ENCODE measurements around the gene CD36. TPM values are rescaled to one million over a fixed set of nuclear protein-coding genes. Genes with fewer than 3 reads are reported as not detected.
A peak's percentile ranks its signal among the peaks of the same experiment; 100 is the strongest.

Gene CD36
- polyA plus RNA-seq, 1 donor = 84.9 TPM

DNA sequence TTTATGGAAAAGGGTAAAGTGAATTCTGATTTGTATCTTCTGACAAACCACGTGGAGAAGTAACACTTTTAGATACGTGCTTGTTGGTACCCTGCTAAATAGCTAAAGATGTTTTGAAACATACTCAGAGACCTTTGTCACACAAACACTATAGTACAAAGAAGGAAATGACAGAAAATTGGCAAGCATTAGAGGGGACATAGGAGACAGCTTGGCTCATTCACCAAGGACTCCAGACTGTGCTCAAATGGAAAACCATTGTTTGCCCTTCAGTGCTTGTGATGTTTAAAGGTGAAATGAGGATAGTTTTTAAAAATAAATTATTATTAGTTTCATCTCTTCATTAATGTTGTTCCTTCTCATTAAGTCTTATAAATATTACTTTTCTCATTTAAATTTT lies 34.0 kb upstream of the CD36 start:
- WGBS (ENCODE audit: insufficient coverage, low lambda C conversion rate) = no CpG with 5 or more reads among the region's 2 CpGs
- Histone ChIP-seq H3K4me1 (ENCODE audit: control insufficient read depth, insufficient read depth, low read length) (peaks cover 21% of the 10 kb centered on the region), H3K27me3 (ENCODE audit: control insufficient read depth, insufficient read depth, low read length) (no peaks in the 10 kb centered on the region), H3K4me3 (ENCODE audit: low read length) (no peak overlapping the region), H3K9me3 (ENCODE audit: control insufficient read depth, low read depth, low read length) (no peaks in the 10 kb centered on the region), H3K27ac (ENCODE audit: low read length) (no peak overlapping the region), H3K36me3 (ENCODE audit: control insufficient read depth, insufficient read depth, low read length) (no peaks in the 10 kb centered on the region)
- no peak for DNase-seq

DNA sequence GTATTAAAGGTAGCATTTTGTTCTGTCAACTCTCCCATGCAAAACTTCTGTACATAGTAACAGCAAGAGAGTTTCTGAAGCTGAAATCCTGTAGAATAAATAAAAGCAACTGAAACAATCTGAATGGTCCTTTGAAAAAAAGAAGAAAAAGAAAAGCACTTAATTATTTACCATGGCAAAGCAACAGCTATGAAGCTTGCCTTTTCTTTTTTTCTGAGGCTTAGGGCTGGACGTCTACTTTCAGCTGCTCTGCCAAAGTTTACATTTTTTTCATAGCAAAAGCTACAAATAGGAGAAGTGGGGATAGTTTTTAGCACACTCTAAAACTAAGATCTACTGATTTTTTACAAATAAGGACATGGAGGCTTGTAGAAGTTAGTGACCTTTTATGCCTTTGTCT lies 31.3 kb upstream of the CD36 start:
- Histone ChIP-seq H3K4me1 (ENCODE audit: control insufficient read depth, insufficient read depth, low read length) (peaks cover 35% of the 10 kb centered on the region), H3K36me3 (ENCODE audit: control insufficient read depth, insufficient read depth, low read length) (no peaks in the 10 kb centered on the region), H3K27ac (ENCODE audit: low read length) (no peak overlapping the region), H3K4me3 (ENCODE audit: low read length) (no peak overlapping the region), H3K27me3 (ENCODE audit: control insufficient read depth, insufficient read depth, low read length) (no peaks in the 10 kb centered on the region), H3K9me3 (ENCODE audit: control insufficient read depth, low read depth, low read length) (no peaks in the 10 kb centered on the region)
- WGBS (ENCODE audit: insufficient coverage, low lambda C conversion rate) = 40% methylated on average over 1 of the region's 1 CpG
- DNase-seq = no peak

DNA sequence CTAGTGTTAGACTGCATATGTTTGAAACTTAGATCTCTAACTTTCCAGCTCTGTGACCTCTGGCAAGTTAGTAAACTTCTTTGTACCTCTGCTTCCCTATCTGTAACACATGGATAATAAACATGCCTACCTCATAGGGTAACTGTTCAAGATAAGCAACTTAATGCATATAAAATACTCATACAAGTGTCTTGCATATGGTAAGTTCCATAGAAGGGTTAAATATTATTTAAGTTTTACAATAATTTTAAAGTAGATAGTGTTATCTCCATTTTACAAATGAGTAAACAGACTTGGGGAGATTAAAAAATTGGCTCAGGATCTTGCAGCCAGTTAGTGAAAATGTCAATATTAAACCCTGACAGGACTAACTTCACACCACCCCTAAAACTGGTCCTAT lies 30.1 kb upstream of the CD36 start:
- DNase-seq = peak; percentile 19 to 54
- Histone ChIP-seq H3K4me3 (ENCODE audit: low read length) (no peak overlapping the region), H3K27ac (ENCODE audit: low read length) (no peak overlapping the region), H3K4me1 (ENCODE audit: control insufficient read depth, insufficient read depth, low read length) (peaks cover 35% of the 10 kb centered on the region), H3K27me3 (ENCODE audit: control insufficient read depth, insufficient read depth, low read length) (no peaks in the 10 kb centered on the region), H3K36me3 (ENCODE audit: control insufficient read depth, insufficient read depth, low read length) (no peaks in the 10 kb centered on the region), H3K9me3 (ENCODE audit: control insufficient read depth, low read depth, low read length) (no peaks in the 10 kb centered on the region)

DNA sequence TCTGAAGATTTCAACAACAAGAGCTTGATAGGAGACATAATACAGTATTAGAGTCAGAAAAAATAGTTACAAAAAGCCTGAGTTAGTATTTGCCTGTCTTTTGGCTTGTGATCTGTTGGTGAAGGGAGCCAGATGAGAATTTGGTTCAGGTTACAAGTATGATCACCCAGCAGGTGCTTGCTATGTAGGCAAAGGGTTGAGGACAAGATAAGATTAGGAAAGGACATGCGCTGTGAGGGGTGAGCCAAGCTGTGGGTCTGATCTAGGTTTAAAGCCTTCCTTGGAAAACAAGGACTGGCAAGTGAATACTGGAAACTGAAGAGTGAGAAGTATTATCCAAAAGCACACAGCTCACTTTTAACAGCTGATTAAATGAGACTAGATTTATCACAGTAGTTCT lies 28.7 kb upstream of the CD36 start:
- Histone ChIP-seq H3K4me1 (ENCODE audit: control insufficient read depth, insufficient read depth, low read length) (peaks cover 35% of the 10 kb centered on the region), H3K9me3 (ENCODE audit: control insufficient read depth, low read depth, low read length) (no peaks in the 10 kb centered on the region), H3K27me3 (ENCODE audit: control insufficient read depth, insufficient read depth, low read length) (no peaks in the 10 kb centered on the region), H3K36me3 (ENCODE audit: control insufficient read depth, insufficient read depth, low read length) (no peaks in the 10 kb centered on the region), H3K27ac (ENCODE audit: low read length) (no peak overlapping the region), H3K4me3 (ENCODE audit: low read length) (no peak overlapping the region)
- DNase-seq = no peak
- no CpG with 5 or more reads among the region's 1 CpG for WGBS (ENCODE audit: insufficient coverage, low lambda C conversion rate)

DNA sequence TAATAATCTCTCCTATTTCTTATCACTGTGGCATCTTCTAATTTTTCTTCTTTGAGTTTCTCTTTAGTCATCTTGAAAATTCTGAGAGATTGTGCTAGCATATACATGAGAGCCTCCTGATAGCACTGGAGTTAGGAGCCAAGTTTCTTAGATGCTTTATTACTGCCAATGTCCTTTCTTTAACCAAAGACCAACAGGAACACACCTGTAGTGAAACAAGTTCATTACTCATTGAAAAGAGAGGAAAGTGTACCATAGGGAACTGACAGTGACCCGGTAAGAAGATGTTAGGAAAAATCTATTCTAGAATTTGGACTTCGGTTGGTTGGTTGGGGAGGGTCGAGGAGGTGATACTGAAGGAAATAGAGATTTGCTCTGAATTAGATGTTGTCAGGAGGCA lies 27.1 kb upstream of the CD36 start:
- DNase-seq = no peak
- Histone ChIP-seq H3K4me3 (ENCODE audit: low read length) (no peak overlapping the region), H3K9me3 (ENCODE audit: control insufficient read depth, low read depth, low read length) (no peaks in the 10 kb centered on the region), H3K36me3 (ENCODE audit: control insufficient read depth, insufficient read depth, low read length) (no peaks in the 10 kb centered on the region), H3K4me1 (ENCODE audit: control insufficient read depth, insufficient read depth, low read length) (peaks cover 33% of the 10 kb centered on the region), H3K27me3 (ENCODE audit: control insufficient read depth, insufficient read depth, low read length) (no peaks in the 10 kb centered on the region), H3K27ac (ENCODE audit: low read length) (peak overlapping the region; percentile 11)
- 40% methylated on average over 1 of the region's 3 CpGs for WGBS (ENCODE audit: insufficient coverage, low lambda C conversion rate)

DNA sequence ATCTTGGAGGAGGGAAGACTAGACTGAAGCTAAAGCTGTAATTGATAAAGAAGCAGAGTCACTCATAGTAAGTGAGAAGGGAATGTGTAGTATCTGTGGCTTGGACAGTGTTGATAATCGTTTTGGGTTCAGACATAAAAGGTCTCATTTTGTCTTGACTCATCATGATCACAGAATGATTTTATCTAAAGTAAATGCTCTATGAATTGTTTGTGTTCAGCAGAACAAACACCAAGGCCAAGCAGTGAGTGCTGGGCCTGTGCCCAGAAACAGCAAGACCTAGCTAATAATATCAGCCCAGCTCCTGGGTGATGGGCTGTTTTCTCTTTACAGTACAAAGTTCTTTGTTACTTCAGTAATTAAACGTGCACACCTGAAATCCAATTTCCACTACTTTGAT lies 26.7 kb upstream of the CD36 start:
- peak overlapping the region; percentile 11 for H3K27ac ChIP-seq (ENCODE audit: low read length)

DNA sequence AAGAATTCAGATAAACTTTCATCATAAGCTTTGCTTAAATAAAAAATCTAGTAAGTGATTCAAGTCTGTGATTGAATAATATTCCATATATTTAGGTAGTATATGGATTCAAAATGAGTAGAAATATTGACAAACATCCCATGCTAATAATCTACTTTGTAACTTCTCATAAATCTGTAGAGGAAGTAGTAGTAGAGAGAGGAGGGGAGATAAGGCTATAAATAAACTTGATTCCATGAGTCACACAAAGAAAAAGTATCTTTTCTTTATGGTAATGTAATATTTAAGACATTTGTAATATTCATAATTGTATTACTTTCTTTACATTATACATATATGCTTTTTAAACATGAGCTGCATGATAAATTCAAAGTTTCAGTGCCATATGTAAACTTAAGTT lies 25.6 kb upstream of the CD36 start:
- Histone ChIP-seq H3K36me3 (ENCODE audit: control insufficient read depth, insufficient read depth, low read length) (no peaks in the 10 kb centered on the region), H3K9me3 (ENCODE audit: control insufficient read depth, low read depth, low read length) (no peaks in the 10 kb centered on the region), H3K27ac (ENCODE audit: low read length) (no peak overlapping the region), H3K27me3 (ENCODE audit: control insufficient read depth, insufficient read depth, low read length) (no peaks in the 10 kb centered on the region), H3K4me3 (ENCODE audit: low read length) (no peak overlapping the region), H3K4me1 (ENCODE audit: control insufficient read depth, insufficient read depth, low read length) (peaks cover 18% of the 10 kb centered on the region)
- DNase-seq = no peak

More for the DNA sequence above, 26.7 kb upstream of the CD36 start:
- WGBS (ENCODE audit: insufficient coverage, low lambda C conversion rate) = no CpG with 5 or more reads among the region's 2 CpGs
- Histone ChIP-seq H3K36me3 (ENCODE audit: control insufficient read depth, insufficient read depth, low read length) (no peaks in the 10 kb centered on the region), H3K4me3 (ENCODE audit: low read length) (no peak overlapping the region), H3K9me3 (ENCODE audit: control insufficient read depth, low read depth, low read length) (no peaks in the 10 kb centered on the region), H3K27me3 (ENCODE audit: control insufficient read depth, insufficient read depth, low read length) (no peaks in the 10 kb centered on the region), H3K4me1 (ENCODE audit: control insufficient read depth, insufficient read depth, low read length) (peaks cover 29% of the 10 kb centered on the region)
- DNase-seq = peak in 1 of 2 donors; percentile 53

DNA sequence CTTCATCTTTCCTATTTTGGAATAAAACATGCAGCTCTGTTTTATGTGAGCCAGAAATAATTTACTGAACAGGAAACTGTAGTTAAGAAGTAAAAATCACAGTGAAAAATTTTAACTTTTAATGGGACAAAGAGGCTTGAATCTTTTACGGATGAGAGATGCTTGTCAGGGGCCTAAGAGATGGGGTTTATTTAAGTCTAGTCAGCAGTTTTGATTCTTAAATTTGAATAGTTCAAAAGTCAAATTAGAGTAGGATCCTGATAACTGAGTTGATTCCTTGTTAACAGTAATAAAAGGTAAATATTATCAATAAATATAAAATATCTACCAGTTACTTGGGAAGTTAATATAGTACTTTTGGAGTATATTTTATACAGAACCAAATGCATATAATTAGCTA lies 24.9 kb upstream of the CD36 start:
- no peak for DNase-seq
- 100% methylated on average over 1 of the region's 1 CpG for WGBS (ENCODE audit: insufficient coverage, low lambda C conversion rate)
- Histone ChIP-seq H3K36me3 (ENCODE audit: control insufficient read depth, insufficient read depth, low read length) (no peaks in the 10 kb centered on the region), H3K4me1 (ENCODE audit: control insufficient read depth, insufficient read depth, low read length) (peaks cover 17% of the 10 kb centered on the region), H3K27ac (ENCODE audit: low read length) (no peak overlapping the region), H3K9me3 (ENCODE audit: control insufficient read depth, low read depth, low read length) (no peaks in the 10 kb centered on the region), H3K4me3 (ENCODE audit: low read length) (no peak overlapping the region), H3K27me3 (ENCODE audit: control insufficient read depth, insufficient read depth, low read length) (no peaks in the 10 kb centered on the region)

DNA sequence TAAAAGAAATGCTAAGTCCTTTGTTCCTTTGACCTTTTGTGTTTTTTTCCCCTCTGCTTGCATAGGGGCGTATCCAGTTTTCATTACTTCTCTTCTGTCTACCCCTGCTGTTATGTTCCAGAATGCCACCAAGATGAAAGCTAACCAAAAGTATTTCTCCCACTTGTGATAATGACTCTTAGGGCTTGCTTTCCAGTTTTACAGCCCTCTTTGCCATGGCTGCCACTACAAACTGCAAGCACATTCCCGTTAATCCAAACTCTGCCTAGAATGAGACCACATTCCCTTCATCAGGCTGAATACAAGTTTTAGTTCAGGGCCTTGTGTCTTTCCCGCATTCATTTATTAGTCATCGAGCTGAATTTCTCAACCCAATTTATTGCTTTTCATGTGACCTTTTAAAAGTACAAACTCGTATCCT lies 23.6 kb upstream of the CD36 start:
- Histone ChIP-seq H3K9me3 (ENCODE audit: control insufficient read depth, low read depth, low read length) (no peaks in the 10 kb centered on the region), H3K4me3 (ENCODE audit: low read length) (no peak overlapping the region), H3K36me3 (ENCODE audit: control insufficient read depth, insufficient read depth, low read length) (no peaks in the 10 kb centered on the region), H3K27ac (ENCODE audit: low read length) (no peak overlapping the region), H3K4me1 (ENCODE audit: control insufficient read depth, insufficient read depth, low read length) (peaks cover 11% of the 10 kb centered on the region), H3K27me3 (ENCODE audit: control insufficient read depth, insufficient read depth, low read length) (no peaks in the 10 kb centered on the region)
- 58% methylated on average over 4 of the region's 5 CpGs for WGBS (ENCODE audit: insufficient coverage, low lambda C conversion rate)
- peak in 1 of 2 donors; percentile 45 for DNase-seq

DNA sequence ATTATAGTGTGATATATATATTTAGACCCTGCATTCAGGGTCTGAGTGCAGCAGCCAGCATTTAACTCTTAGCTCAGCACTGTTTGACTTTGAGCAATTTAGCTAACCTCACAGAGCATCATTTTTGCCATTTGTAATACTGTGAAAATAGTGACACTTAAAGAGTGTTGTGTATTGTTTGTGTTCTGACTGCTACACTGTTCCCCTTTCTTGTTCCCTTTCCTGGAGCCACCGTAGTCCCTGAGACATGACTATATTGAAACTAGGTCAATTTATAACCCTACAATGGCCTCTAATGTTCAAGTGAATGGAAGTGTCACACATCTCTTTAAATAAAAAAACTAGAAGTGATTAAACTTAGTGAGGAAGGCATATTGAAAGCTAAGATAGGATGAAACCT lies 20.3 kb upstream of the CD36 start:
- Histone ChIP-seq H3K4me3 (ENCODE audit: low read length) (no peak overlapping the region), H3K36me3 (ENCODE audit: control insufficient read depth, insufficient read depth, low read length) (no peaks in the 10 kb centered on the region), H3K9me3 (ENCODE audit: control insufficient read depth, low read depth, low read length) (no peaks in the 10 kb centered on the region), H3K27me3 (ENCODE audit: control insufficient read depth, insufficient read depth, low read length) (no peaks in the 10 kb centered on the region), H3K27ac (ENCODE audit: low read length) (no peak overlapping the region), H3K4me1 (ENCODE audit: control insufficient read depth, insufficient read depth, low read length) (no peaks in the 10 kb centered on the region)
- no peak for DNase-seq
- WGBS (ENCODE audit: insufficient coverage, low lambda C conversion rate) = no CpG with 5 or more reads among the region's 1 CpG

DNA sequence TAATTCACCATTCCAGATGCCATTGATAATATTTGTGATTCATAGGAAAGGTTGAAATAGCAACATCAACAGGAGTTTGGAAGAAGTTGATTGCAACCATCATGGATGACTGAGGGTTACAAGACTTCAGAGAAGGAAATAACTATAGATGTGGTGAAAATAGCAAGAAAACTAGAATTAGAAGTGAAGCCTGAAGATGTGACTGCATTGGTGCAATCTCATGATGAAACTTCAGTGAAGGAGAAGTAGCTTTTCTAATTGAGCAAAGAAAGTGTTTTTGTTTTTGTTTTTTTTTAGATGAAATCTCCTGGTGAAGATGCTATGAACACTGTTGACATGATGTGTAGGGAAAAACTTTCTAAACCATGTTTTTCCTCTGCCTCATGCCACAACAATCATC lies 18.7 kb upstream of the CD36 start:
- Histone ChIP-seq H3K36me3 (ENCODE audit: control insufficient read depth, insufficient read depth, low read length) (no peaks in the 10 kb centered on the region), H3K27ac (ENCODE audit: low read length) (no peak overlapping the region), H3K4me3 (ENCODE audit: low read length) (no peak overlapping the region), H3K4me1 (ENCODE audit: control insufficient read depth, insufficient read depth, low read length) (no peaks in the 10 kb centered on the region), H3K9me3 (ENCODE audit: control insufficient read depth, low read depth, low read length) (no peaks in the 10 kb centered on the region), H3K27me3 (ENCODE audit: control insufficient read depth, insufficient read depth, low read length) (no peaks in the 10 kb centered on the region)
- no peak for DNase-seq

All from large intestine (tissue), 3 donors.